HG02884 (cell line): ENCODE measurements around the gene ELMO1.

Experiments
- ATAC-seq: cut with Tn5 transposase; IDR thresholded peaks from one replicate; pipeline ENCODE4 v1.9.1; 2021; ENCODE audit warnings: mild to moderate bottlenecking, moderate library complexity; ENCODE audit not compliant: unreplicated experiment

The ELMO1 gene

DNA sequence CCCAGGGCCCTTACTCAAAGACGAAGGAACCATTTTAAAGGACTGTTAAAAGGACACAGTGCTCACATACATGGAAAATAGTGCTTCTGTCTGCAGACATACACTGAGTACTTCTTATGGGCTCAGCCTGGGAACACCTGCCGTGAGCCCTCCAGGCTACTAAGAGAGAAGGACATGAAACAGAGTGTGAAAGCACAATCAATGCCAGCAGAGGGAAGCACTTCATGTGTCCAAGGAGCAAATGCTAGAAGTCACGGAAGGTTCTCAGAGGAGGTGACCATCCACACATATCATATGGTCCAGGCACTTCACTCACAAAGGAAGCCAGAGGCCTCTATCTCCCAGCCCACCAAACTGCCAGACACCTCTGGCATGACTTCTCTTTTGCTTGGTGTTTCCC, 15.5 kb downstream of the ELMO1 start:
- ATAC-seq = no peak

DNA sequence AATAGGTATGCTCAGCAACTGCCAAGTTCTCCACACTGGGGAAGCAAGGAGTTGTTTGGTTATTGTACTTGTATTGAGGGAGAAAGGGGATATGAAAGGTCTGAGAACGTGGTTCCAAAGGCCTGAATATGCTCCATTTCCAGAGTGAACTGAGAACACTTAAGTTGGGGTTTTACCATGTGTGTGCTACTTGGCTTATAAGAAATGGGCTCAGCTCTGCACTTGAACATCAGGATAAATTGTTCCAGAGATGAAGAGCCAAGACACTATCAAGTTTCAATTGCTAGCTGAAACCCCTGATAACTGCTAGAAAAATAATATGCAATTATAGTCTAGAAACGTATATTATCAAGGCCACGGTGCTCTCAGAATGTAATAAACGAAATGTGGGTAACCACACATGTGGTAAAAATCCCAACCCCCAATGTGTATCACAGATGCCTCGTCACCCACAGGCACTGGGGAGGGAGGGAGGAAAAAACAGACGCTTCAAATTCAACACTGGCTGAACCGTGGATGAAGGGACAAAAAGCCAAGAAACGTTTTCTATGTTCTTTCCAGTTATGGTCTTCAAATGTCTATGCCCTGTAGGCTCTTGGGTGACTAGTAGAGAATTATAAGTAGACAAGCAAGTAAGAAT, 16.3 kb downstream of the ELMO1 start:
- no peak for ATAC-seq

- ATAC-seq = no peak
Observed at GRCh38 chr7:37431413-37431812, 17.3 kb downstream of the ELMO1 start.

DNA sequence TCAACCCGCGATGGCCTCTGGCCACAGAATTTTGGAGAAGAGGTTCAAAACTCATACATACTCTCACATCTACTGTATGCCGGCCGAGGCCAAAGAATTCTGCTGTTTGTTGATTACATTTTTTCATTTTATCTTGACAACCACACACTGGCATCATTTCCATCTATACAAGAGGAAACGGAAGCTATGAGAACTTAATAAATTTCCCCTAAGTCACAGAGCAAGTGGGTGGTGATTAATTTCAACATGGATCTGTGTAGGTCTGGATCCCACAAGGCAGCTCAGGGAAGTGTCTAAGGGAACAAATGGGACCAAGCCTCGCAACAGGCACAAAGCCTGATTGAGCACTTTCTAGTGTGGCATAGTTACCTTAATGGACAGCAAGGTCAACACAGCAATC, 18.0 kb downstream of the ELMO1 start:
- no peak for ATAC-seq

- ATAC-seq = no peak
Observed at GRCh38 chr7:37430171-37430570, 18.5 kb downstream of the ELMO1 start.

DNA sequence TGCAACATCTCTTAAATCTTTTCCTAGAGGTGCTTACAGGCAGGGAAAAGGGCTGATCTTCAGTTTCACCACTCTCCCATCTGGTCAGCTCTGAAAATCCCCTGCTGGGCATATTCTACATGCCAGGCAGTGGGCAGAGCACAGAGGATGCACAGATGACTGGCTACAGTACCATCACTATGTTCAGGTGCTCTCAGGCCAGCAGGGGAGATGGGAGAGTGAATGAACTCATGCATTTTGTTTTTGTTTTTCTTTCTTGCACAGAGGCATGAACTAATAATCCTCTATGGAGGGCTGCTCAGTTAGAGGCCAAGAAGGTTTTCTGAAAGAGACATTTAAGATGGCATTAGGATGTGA, 19.3 kb downstream of the ELMO1 start:
- ATAC-seq = no peak

GRCh38 chr7:37428681-37429434, 19.8 kb downstream of the ELMO1 start:
- ATAC-seq = no peak

DNA sequence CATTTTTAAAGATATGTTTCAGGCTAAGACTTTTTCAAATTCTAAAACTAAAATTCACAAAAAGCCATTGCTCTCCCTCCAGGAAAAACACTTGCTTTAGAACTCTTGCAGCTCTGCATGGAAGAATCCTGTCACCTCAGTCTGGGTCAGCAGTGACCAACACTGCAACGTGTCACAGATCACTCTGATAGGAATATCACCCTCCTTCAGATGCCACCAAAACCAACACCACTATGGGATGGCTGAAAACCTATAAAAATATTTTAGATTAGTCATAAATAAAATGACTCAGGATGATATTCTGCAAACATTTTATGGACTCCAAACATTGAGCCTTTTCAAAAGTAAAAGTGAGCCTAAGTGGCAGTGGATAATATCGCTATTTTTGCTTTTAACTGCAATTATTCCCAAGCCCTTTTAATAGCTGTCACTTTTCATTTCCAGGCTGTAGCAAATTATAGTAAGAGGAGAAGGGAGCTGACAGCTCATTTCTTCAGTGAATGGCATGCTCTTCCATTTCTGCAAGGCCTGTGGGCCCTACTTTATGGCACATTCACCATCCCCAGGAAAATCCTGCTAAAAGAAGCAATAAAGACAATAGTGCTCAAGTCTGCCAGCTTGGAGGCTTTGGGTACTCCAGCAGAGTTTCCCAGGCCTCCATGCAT, 21.3 kb downstream of the ELMO1 start:
- no peak for ATAC-seq

GRCh38 chr7:37425498-37425897, 23.2 kb downstream of the ELMO1 start:
- ATAC-seq = no peak

- no peak for ATAC-seq
Observed at GRCh38 chr7:37424995-37425394, 23.7 kb downstream of the ELMO1 start.

DNA sequence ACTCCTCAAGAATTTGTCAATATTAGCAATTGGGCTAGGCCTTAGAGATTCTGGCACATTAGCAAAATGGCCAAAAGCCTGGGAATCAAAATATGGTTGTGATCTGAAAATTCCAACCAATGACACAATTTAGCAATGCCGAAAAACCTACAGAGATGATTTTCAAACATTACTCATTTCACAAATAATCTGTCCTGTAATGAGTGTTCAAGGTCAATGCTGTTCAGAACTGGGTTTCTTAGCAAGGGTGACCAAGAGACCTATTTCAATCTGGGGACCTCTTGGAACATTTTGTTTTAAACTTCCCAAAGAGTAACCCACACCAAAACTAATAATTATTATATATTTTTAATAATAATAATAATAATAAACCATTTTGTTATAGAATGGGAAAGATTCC, 24.1 kb downstream of the ELMO1 start:
- no peak for ATAC-seq

- ATAC-seq = no peak
Observed at GRCh38 chr7:37421861-37422500, 26.7 kb downstream of the ELMO1 start.

DNA sequence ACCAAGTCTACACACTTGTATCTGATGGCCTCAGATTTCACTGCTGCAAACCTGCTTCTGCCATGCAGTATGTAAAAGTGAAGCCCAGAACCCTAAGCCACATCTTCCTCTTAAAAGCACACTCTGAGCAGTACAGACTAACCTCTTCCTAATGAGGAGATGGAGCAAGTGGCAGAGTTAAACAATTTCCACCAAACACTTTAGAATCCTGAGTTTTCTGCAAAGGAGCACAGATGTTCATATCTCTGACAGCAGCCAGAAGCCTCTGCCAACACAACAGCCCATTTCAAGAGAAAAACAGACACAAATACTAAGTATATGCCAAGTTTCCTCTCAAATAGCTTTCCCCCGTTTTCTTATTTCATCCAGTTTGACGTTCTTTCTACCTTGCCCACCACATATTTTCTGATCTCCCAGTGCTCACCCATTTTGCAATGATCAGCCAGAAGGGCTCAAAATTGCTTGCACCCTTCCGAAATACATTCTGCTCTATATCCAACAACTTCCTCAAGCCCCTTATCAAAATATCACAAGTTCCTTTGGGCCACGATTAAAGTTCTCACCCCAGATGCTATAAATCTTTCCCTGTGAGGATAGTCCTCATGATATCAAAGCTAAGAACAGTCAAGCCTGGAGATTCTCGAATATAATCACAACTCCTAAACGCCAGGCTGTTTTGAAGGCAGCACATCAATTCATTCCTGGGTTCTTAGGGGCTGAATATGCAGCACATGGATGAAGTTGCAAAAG, 27.5 kb downstream of the ELMO1 start:
- ATAC-seq = no peak

GRCh38 chr7:37419496-37419895, 29.2 kb downstream of the ELMO1 start:
- peak; percentile 51 for ATAC-seq

DNA sequence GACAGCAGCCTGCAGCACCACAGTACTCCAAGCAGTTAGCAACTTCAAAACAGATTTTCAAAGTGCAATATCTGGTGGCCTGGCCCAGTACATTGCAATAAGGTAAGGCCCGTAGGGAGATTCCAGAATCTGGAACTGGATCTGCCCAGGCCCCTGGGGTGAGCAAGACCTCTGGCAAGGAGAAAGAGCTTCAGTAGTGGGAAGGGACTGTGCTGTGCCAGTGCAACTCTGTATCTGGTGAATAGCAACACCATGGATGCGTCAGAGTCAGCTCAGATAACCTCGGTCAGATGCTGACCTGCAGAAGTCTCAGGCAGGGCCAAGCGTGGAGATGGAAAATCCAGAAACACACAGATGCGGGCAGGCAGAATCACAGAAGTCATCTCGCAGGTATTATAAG, 30.3 kb downstream of the ELMO1 start:
- ATAC-seq = no peak

GRCh38 chr7:37417107-37417474, 31.6 kb downstream of the ELMO1 start:
- ATAC-seq = no peak

GRCh38 chr7:37416378-37417106, 32.1 kb downstream of the ELMO1 start:
- ATAC-seq = no peak

GRCh38 chr7:37415629-37416028, 33.0 kb downstream of the ELMO1 start:
- no peak for ATAC-seq

DNA sequence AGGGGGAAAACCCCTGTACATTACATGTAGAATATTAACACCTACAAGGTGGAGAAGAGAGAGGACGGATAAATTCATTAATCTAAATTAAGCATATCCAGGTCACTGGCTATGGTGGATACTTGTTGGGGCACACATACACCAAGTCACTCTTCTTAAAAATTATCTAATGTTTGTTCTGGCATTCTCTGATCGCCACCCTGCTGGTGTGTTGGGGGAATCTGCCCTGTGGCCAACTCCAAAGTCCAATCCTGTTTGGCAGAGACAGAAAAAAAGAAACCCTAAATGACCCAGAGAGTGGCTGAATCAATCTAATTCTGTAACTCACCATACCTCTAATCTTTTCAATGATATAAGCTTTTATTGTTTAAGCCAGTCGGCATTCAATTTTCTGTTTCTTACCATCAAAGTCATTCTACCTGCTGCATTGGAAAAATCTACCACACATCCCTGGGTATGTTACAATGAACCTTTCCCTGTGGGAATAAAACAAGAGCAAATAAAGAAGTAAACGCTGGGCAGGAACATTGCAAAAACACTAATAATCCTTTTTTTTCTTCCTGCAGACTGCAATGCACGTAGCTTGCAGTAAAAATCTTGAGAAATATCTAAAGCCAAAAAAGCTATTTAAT, 34.2 kb downstream of the ELMO1 start:
- ATAC-seq = no peak

- no peak for ATAC-seq
Observed at GRCh38 chr7:37411444-37412034, 37.1 kb downstream of the ELMO1 start.
